ENCODE results near the gene TEN1.

DNA sequence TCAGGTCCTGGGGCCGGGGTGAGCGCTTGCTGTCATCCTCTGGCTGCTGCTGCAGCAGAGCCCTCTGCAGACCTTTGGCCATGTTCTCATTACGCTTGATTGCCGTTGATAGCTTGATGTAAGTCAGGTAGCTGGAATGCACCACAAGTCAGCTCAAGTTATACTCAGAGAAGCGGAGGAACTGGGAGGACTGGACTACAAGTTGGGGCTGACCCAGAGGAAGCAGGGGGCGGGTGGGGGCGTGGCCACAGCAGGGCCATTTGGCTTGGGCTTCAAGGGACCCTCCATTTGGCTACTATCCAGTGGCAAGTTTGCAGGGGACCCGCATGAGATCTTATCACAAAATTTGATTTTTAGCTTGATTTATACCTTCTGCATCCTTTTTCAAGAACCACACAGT lies 67.0 kb downstream of the TEN1 start:
- TF ChIP-seq, protein P1, sequence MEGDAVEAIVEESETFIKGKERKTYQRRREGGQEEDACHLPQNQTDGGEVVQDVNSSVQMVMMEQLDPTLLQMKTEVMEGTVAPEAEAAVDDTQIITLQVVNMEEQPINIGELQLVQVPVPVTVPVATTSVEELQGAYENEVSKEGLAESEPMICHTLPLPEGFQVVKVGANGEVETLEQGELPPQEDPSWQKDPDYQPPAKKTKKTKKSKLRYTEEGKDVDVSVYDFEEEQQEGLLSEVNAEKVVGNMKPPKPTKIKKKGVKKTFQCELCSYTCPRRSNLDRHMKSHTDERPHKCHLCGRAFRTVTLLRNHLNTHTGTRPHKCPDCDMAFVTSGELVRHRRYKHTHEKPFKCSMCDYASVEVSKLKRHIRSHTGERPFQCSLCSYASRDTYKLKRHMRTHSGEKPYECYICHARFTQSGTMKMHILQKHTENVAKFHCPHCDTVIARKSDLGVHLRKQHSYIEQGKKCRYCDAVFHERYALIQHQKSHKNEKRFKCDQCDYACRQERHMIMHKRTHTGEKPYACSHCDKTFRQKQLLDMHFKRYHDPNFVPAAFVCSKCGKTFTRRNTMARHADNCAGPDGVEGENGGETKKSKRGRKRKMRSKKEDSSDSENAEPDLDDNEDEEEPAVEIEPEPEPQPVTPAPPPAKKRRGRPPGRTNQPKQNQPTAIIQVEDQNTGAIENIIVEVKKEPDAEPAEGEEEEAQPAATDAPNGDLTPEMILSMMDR (IDR thresholded peaks at IDR 0.05): no peak
- no peak for TF ChIP-seq POLR2A (IDR thresholded peaks at IDR 0.05)

Measured in body of pancreas (tissue), 4 donors.